GM18498 (cell line): ENCODE measurements around the gene CCDC195.
A peak's percentile ranks its signal among the peaks of the same experiment; 100 is the strongest.
"Not testable (repeated sequence)": the region's sequence is repeated elsewhere in the genome, so short reads cannot be mapped to it uniquely, and the experiment has no call there.

ENCODE experiments used
- ATAC-seq: cut with Tn5 transposase; IDR thresholded peaks from one replicate; pipeline ENCODE4 v1.9.1; 2021; ENCODE audit warnings: mild to moderate bottlenecking, moderate library complexity; ENCODE audit not compliant: unreplicated experiment

The CCDC195 gene

DNA sequence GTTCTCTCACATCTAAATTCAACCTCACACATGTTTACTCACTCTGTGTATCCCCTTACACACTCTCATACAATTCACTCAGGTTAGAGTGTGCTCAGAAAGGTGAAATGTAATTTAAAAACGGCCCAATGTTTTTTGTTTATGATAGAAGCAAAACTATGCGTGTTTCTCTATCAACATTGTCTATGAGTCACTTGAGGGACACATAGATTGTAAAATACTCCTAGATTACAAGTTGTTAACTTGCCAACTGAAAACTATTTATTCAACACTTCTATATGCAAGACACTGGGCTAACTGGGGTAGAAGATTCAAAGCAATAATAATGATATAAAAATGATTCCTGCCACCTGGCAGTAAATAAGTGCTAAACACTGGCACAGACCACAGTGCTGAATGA, 24.6 kb downstream of the CCDC195 start:
- no peak for ATAC-seq

DNA sequence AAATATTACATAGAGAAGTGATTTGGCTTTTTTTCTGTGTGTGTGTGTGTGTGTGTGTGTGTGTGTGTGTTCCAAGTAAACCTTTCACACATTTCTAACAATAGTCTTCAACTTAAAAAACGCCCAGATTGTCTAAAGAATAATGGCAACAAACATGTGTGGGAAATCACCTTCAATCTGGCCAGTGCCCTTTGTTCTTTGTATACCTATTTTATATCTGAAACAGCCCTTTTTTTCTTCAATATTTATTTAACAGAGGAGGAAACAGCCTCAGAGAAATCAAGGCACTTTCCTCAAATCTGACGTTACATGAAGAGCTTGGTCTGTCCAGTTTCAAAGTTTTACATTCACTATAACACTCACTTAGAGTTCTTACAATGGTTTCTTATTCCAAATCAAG, 25.3 kb downstream of the CCDC195 start:
- no peak for ATAC-seq

DNA sequence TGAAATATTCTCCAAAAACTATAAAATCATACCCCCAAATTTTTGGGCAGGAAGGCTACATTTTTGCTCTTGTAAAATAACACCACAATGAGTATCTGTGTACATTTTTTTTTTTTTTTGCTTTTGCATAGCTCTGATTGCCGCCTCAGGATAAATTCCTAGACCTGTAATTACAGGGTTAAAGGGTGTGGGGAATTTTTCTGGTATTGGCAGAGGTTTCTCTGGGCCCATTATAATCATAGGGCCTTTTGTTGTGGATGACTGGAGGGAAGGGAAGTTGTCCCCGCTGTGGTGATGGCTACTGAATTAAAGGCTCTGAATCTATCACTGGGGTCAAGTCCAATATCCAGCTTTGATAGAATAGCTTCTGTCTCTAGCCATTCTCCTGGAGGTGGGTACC, 26.6 kb downstream of the CCDC195 start:
- no peak for ATAC-seq

DNA sequence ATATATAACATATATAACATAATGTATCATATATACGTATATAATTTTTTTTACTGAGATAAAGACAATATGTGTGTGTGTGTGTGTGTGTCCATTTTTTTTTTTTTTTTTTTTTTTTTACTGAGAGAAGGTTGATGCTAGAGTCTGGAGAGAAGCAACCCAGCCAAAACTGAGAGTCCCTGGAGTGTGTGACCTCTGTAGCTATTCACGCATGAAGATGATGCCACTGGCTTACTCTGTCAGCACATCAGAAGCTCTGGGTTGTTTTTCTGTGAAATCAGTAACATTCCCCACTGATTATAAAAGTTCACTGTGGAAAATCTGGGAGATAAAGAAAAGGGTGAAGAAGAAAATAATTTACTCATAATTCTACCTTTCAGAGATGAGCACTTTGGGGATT, 27.2 kb downstream of the CCDC195 start:
- ATAC-seq = no peak

DNA sequence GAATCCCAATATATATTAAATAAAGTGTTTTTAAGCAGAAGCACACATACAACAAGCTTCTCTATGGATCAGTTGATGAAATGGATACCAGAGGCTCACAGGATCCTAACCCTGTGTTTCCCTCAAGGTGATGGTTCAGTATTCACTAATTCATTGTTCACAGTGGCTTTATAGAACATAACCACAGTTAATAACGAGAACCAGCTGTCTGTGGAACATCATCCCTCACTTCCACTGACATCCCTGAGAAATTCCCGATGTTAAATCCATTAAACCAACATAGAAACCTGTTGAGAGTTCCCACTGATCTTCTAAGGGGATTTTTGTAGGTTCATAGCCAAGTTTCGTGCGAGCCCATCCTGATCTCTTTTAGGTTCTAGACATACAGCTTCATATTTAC, 29.0 kb downstream of the CCDC195 start:
- ATAC-seq = no peak

DNA sequence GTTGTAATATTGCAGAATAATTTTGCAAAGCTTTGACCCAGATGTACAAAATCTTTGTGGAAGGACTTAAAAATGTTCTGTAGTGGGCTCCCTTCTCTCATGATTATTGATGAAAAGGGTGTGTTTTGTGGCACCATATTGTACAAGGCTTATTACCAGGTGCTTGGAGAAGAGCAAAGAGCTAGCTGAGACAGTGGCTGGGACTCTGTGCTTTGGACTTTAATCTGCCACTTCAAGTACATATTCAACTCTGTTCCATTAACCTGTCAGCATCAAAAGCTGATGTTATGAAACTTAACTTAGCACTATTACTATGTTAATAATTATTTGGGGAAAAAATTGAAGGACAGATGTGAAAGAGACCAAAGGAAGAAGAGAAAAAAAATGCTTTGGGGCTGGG, 31.0 kb downstream of the CCDC195 start:
- ATAC-seq = no peak

DNA sequence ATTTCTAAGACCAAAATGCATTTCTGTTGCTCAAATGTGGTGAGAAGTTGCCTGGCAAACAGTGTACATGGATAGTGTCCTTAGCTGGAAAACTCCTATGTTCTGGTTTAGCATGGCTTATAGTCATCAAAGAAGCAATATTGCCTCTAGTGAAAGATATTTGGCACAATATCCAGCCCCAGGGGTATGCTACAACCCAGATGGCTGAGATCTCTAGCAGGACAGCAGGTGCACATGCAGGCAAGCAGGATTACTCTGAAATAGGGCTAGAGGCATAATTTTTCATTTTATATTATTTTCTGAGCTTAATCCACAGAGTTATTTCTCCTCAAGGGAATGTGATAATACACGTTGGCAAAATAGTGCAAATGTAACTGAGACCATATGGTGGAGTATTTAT, 34.0 kb downstream of the CCDC195 start:
- ATAC-seq = no peak

DNA sequence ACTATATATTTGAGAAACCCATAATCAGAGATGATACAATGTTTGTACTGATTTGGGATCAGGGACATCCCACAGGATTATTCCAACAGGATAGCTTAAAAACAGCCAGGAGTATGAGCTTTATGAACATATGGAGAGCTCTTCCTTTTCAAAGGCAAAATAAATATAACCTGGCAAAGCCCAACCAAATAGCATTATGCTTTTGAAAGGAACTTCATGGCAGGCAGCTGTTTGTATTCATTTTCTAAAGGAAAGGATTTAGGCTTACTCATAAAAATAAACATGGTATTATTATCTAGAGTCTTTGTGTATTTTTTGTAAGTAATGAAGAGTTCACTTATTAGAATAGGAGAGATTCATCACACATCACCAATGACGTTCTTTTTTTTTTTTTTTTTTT, 44.4 kb downstream of the CCDC195 start:
- no peak for ATAC-seq

DNA sequence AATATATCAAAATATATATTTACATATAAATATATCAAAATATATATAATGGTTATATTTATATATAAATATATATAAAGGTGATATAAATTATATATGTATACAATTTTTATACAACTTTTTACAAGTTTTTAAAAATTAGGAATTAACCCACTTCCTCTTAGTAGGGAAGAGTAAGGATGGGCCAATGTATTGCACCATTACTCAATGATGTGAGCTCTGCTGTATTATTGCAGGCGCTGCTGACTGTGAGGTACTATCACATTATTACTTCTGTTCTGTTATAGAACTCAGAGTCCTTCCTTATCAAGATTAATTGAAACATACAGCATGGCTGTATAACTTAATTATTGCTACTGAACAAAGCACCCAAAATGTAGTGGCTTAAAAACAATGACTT, 46.0 kb downstream of the CCDC195 start:
- ATAC-seq = no peak

DNA sequence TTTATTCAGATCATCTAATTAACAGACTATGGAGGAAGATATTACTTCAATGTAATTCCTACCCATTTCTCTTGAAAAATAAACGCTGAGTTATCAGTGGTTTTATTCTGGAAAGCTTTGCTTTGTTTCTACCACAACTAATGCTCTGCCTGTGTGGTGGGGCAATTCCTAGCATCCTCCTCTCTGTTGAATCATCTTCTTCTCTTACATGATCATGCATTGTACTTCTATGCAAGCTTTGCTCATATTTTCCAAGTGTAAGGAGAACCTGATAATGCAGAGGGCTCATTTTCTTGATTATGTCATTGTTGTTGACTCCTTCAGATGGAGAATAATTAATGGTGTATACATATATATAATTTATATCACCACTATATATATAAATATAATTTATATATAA, 46.7 kb downstream of the CCDC195 start:
- no peak for ATAC-seq

DNA sequence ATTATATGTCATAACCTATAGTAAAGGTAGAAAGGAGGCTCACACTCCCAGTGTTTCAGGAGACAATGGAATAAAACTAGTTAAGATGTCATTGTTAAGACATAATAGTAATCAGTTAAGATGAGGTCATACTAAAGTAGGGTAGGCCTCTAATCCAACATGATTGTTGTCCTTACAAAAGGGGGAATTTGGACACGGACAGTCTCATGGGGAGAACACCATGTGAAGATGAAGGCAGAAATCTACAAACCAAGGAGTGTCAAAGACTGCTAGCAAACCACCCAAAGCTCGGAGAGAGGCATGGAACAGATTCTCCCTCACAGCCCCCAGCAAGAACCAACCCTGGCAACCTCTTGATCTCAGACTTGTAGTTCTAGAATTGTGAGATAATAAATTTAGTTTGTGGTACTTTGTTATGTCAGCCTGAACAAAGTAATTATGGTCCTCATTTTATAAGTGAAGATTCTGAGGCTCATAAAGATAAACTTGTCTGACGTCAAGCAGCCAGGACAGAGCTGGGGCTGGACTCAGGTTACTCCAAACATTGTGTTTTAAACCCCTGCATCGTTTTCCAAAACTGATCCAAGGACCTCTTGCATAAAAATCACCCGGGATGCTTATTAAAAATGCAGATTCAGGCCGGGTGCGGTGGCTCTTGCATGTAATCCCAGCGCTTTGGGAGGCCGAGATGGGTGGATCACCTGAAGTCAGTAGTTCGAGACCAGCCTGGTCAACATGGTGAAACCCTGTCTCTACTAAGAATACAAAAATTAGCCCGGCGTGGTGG, 47.8 kb downstream of the CCDC195 start:
- ATAC-seq = no peak

DNA sequence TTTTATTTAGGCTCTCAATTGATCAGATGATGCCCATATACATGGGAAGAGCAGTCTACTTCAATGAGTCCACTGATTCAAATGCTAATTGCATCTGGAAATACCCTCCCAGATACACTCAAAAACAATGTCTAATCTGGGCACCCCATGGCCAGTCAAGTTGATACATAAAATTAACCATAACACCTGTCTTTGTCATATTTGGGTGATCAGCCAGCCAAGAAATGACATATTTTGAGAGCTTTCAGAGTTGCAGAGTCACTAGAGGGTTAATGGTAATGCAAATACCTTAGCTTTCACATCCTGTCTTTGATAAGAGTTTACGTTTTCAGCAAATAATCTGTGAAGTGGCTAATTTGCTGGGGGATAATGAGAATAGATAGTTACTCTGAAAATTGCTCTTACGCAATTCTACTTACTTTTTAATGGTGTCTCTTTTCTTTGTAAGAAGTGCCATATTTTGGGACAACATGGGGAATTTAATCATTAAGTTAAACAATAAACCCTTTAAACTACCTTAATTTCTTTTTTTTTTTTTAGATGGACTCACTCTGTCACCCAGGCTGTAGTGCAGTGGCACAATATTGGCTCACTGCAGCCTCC, 49.1 kb downstream of the CCDC195 start:
- ATAC-seq = peak; percentile 94

DNA sequence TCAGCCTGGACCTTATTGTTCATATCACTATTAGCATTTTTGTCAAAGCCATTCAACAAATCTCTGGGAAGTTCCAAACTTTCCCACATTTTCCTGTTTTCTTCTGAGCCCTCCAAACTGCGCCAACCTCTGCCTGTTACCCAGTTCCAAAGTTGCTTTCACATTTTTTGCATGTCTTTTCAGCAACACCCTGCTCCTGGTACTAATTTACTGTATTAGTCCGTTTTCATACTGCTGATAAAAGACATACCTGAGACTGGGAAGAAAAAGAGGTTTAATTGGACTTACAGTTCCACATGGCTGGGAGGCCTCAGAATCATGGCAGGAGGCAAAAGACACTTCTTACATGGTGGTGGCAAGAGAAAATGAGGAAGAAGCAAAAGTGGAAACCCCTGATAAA, 52.8 kb downstream of the CCDC195 start:
- not testable (repeated sequence) for ATAC-seq

DNA sequence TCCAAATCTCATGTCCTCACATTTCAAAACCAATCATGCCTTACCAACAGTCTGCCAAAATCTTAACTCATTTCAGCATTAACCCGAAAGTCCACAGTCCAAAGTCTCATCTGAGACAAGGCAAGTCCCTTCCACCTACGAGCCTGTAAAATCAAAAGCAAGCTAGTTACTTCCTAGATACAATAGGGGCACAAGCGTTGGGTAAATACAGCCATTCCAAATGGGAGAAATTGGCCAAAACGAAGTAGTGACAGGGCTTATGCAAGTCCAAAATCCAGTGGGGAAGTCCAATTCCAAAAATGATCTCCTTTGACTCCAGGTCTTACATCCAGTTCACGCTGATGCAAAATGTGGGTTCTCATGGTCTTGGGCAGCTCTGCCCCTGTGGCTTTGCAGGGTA, 54.5 kb downstream of the CCDC195 start:
- not testable (repeated sequence) for ATAC-seq

DNA sequence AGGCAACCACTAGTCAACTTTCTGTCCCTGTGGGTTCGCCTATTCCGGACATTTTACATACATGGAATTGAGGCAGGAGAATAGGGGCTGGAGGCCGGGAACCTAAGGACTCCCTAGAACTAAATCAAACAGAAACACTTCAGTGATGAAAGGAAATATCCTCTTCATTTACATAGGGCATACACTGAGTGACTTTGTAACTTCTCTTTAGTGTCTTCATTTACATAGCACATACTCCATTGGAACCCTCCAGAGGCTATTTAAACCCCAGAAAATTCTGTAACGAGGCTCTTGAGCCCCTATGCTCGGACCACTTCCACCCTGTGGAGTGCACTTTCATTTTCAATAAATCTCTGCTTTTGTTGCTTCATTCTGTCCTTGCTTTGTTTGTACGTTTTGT, 56.5 kb downstream of the CCDC195 start:
- ATAC-seq = no peak

DNA sequence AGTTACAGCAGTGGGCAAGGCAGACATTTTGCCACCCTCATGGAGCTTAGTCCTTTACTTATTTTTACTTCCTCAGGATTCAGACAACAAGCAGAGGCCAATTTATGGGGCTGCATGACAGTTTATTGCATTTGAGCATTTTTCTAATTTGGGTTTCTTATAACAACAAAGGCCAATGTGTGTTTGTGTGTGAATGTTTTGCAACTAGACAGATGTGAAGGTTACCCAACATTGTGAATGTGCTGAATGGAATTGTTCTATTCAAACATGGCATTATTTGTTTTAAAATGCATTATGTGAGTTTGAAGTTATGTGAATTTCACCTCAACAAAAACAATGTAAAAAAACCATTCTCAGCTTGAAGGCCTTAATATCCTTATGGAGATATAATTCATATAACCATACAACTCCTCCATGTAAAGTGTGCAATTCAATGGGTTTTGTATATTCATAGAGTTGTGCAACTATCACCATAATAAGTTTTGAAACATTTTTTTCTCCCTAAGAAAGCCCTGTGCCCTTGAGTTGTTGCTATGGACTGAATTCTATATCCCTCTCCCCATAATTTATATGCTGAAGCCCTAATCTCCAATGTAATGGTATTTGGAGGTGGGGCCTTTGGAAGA, 57.3 kb downstream of the CCDC195 start:
- no peak for ATAC-seq

DNA sequence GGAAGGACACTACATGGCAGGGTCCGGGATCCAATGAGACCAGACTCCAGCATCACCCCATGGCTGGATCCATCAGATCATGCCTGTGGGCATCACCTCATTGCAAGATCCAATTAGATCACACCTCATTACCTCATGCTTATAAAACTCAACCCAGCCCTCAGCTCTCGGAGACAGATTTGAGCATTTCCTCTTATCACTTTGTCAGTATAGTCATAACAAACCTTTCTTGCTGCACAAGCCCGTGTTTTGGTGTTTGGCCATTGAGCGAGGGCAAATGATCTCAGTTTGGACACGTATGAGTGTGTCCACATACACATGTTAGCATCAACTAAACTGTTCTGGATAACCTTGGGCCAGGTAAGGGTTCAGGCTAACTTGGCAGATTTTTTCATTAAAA, 58.8 kb downstream of the CCDC195 start:
- no peak for ATAC-seq

DNA sequence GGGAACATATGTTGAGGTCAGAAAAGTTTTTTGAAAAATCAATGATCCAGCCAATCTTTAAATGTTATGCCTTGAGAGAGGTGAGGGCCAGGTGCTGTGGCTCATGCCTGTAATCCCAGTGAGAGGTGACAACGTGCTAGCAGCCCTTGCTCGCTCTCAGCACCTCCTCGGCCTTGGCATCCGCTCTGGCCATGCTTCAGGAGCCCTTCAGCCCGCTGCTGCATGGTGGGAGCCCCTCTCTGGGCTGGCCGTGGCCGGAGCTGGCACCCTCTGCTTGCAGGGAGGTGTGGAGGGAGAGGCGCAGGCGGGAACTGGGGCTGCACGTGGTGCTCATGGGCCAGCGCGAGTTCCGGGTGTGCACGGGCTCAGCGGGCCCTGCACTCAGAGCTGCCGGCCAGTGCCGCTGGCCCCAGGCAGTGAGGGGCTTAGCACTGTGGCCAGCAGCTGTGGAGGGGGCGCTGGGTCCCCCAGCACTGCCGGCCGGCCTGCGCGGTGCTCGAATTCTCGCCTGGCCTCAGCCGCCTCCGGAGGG, 61.1 kb downstream of the CCDC195 start:
- no peak for ATAC-seq
